Bone marrow (tissue), 2 donors: ENCODE measurements around the gene DDX51.
A peak's percentile ranks its signal among the peaks of the same experiment; 100 is the strongest.

Experiments
- DNase-seq, 2 donors: peaks; one replicate each; lab custom pipeline; 2025; lab: John Stamatoyannopoulos, UW

The DDX51 gene

DNA sequence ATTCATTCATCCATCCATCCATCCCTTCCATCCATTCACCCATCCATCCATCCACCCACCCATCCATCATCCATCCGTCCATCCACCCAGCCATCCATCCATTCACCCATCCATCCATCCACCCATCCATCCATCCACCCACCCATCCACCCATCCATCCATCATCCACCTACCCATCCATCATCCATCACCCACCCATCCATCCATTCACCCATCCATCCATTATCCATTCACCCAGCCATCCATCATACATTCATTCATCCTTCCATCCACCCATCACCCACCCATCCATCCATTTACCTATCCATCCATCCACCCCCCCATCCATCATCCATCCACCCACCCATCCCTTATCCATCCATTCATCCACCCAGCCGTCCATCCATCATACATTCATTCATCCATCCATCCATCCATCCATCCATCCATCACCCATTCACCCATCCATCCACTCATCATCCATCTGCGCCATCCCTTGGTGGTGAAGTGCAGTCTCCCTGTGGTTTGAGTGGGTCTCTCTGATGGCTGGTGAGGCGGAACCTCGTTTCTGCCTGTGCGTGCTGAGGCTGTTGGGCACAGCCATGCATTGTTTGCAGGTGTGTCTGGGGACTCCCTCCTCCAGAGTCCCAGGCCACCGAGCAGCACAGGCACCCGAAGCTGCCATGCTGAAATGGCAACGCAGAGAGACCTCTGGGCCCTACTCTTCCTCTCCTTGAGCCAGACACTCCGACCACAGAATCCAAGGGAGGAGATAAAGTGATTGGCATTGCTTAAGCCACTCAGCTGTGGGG lies 22.9 kb upstream of the DDX51 start:
- DNase-seq = no peak

DNA sequence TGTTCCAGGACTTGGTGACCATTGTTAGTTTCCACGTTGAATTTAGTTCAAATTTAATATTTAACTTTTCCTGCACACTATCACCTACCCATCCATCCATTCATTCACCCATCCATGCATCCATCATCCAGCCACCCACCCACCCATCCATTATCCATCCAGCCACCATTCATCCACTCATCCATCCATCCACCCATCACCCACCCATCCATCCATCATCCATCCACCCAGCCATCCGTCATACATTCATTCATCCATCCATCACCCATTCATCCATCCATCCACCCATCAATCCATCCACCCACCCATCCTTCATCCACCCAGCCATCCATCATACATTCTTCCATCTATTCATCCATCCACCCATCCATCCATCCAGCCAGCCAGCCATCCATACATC lies 22.0 kb upstream of the DDX51 start:
- DNase-seq = no peak

DNA sequence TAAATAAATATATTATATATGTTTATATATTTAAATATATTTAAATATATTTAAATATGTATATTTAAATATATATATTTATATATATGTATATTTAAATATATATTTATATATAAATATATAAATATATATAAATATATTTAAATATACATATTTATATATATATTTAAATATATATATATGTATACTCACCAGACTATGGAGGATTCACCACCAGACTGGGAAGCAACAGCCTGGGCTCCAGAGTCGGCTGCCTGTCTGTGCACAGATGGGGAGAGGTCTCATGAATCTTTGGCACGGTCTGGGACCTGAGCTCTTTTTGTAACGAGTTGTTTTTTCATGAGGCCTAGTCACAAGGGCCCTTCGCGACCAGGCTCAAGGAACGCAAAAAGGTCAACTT lies 21.5 kb upstream of the DDX51 start:
- DNase-seq = no peak

DNA sequence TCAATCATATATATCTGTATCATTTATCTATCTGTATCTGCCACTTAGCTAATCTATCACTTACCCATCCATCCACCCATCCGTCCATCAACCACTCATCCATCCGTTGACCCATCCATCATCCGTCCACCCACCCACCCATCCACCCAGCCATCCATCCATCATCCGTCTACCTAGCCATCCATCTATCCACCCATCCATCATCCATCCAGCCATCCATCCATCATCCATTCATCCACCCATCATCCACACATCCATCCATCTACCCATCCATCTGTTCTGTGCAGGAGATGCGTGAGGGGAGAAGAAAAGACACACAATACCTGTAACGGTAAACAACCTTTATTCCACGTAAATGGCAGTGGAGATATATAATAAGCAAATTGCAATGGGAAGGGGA lies 20.3 kb upstream of the DDX51 start:
- no peak for DNase-seq

DNA sequence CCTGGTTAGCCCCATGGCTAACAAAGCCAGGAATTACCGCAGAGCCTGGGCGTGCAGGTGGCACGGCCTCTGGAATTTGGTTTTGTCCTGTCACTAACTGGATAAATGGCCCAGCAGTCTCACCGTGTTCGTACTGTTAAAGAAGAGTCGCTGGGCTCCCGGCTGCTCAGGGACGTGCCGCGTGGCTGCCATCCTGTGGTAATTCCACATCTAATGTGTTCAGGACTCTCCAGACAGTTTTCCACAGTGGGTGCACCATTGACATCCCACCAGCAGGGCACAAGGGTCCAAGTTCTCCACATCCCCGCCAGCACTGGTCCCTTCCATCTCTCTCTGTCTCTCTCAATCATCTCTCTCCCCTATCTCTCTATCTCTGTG lies 19.8 kb upstream of the DDX51 start:
- DNase-seq = no peak

DNA sequence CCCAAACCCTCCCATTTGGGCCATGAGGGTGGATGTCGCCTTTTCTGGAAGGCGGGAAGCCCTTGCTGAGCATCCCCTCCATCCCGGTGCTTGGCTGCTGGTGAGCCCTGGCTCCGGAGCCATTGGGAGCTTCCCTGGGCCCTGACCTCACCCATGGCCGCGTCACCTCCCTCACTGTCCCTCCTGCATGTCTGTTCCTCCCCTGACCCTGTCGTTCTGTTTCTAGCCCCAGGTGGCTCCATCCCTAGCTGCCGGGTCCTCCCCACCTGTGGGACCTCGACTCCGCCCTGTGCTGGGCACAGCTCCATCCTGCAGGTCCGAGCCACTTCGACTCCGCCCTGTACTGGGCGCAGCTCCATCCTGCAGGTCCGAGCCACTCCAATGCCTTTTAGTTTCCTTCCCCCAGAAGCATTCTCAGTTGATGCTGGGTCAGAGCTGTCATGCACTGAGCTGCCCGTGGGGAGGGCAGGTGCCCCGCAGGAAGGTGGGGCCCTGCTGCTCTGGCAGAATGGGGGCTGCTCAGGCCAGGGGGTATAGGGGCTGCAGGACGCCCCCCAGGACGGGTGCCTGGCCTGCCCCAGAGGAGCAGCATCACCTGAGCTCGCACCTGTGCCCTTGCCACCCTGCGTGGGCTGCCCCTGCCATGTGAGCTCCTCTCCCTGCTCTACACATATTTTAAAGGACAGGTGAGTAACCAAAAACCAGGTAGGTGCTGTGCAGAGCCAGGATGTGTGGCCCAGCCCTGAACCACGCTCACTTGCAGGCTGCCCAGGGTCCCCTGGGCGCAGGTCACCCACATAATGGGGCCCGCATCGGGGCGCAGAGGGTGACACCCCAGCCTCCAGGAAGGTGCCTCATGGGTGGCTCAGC lies 19.2 kb upstream of the DDX51 start:
- DNase-seq = no peak

DNA sequence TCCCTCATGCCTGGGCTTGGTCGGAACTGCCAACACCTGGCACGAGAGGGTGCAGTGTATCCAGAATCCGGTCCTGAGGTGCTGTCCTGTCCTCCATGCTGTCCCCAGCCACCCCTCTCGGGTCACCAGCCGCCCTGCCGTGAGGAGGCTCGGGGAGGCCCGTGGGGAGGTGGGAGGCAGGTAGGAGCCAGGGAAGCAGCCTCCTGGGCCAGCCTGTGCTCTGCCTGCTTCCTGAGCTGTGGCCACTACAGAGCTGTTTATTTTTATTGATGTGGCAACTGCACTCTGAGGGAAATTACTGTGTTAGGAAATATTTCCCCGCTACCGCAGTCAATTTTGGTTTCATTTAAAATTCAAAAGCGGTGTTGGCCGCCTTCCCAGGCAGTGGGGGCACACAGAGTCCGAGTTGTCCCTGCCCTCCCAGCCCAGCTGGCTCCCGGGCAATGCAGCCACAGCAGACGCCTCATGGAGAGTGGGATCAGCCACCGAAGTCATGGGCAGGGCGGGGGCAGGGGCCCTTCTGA lies 18.5 kb upstream of the DDX51 start:
- peak in 1 of 2 donors; percentile 48 for DNase-seq

DNA sequence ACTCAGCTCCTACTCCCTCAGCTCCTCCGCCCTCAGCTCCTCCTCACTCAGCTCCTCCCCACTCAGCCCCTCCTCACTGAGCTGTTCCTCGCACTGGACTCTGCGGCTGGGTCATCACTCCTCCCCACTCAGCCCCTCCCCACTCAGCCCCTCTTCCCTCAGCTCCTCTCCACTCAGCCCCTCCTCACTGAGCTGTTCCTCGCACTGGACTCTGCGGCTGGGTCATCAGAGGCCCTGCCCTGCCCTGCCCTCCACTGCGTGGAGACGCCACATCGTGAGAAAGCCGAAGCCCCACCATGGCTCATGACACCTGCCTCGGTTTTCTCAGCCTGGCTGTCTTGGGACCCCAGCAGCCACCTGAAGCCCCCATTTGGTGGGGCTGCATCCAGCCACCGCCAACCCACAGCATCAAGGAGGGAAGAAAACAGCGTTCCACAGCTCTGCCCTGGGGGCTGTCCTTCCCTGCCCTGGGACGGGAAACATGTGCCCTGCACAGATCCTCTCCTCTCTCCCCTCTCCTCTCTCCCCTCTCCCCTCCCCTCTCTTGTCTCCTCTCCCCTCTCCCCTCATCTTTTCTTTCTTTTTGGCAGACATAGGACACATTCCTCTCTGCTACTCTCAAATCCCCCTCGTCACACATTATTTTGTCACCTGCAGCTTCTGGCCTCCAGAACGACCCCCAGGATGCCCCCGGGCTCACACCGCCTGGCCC lies 17.8 kb upstream of the DDX51 start:
- no peak for DNase-seq

DNA sequence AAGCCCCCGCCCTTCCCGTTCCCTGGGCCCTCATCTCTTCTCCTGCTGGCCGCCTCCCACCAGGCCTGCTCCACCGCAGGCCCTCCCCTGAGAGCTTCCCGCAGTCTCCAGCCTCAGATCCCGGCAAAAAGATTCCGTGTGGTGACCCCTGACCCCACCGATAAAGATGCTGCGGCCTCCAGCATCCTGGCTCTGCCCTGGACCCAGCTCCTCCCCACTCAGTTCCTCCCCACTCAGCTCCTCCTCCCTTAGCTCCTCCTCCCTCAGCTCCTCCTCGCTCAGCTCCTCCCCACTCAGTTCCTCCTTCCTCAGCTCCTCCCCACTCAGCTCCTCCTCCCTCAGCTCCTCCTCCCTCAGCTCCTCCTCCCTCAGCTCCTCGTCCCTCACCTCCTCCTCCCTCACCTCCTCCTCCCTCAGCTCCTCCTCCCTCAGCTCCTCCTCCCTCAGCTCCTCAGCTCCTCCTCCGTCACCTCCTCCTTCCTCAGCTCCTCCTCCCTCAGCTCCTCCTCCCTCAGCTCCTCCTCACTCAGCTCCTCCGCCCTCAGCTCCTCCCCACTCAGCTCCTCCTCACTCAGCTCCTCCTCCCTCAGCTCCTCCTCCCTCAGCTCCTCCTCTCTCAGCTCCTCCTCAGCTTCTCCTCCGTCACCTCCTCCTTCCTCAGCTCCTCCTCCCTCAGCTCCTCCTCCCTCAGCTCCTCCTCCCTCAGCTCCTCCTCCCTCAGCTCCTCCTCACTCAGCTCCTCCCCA lies 17.1 kb upstream of the DDX51 start:
- no peak for DNase-seq

DNA sequence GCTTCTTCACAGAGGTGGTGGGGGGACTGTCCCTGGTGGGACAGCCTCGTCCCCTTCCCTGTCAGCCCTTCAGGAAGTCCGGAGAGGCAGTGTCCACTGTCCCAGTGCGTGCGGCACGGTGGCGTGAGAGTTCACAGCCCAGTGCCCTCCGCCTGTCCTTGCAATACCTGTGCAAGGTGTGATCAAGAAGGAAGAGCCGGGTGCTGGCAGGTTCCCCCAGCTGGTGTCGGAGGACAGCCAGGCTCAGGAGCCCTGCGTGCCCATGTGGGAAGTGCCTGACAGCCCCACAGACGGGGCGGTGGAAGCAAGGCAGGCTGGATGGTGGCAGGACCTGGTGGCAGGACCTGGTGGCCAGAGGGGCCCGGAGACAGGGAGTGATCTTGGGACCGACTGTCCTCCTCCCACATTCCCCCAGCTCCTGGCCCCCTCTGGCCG lies 16.5 kb upstream of the DDX51 start:
- DNase-seq = no peak

DNA sequence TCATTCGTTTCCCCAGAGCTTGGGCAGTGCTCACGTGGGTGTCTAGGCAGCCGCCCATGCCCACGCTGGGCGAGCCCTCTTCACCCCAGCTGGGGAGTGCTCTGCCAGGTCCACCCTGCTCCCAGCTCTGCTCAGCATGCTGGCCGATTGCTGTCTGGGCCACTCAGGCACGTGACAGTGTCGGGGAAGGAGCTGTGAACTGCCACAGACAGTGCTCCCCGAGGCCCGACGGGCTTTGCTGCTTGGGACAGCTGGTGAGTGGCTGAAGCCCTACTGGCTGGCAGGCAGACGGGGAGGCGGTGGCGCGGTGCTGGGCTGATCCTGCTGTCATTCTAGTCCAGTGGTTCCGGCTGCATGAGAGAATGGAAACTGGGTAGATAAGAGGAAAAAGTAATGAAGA lies 15.9 kb upstream of the DDX51 start:
- no peak for DNase-seq

DNA sequence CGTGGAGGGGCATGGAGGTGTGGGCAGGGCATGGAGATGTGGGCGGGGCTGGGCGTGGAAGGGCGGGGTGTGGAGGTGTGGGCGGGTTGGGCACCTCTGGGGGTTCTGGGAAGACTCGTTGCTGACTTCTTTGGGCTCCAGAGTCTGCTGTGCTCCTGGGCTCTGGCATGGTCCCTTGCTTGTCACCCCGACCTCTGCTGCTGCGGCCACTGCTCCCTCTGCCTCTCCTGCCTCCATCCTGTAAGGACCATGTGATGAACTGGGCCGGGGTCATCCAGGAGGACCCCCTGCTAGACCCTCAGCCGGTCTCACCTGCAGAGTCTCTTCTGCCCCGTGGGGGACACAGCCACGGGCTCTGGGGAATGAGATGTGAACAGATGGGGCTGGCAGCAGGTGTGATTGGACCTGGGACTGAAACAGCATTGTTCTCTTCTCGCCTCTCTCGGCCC lies 15.5 kb upstream of the DDX51 start:
- no peak for DNase-seq

DNA sequence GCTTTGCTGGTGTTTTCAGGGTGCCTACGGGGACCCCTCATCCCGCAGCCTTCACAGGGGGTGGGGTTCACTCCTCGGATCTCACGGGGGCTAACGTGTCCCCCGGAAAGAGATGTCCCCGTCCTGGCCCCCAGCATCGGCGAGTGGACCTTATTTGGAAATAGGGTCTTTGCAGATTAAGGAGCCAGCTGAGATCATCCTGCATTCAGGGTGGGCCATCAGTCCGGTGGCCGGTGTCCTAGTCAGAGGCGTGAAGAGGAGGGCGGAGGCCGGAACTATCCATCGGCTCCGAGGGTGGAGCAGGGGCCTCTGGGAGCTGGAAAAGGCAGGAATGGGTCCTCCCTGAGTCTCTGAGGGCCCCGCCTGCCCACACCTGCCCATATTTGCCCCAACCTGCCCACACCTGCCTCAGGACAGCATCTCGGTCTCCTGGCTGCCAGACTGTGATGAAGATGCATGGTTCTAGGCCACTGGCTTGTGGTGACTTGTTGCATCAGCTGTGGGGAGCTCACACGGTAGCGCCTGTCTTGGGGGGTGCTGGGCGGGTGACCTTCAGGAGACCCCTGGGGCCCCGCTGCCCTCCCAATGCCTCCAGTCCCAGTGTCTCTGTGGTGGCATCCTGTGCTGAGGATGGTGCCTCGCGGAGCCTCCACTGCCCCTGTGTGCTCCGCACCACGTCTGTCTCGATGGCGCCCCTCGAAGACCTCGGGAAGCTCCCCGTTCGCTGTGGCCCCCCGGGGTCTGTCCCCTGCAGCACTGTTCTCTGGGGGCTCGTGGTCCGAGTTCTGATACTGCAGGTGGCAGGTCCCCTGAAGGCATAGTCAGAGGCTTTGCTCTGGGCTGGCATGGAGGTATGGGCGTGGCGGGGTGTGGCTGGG lies 14.8 kb upstream of the DDX51 start:
- no peak for DNase-seq

DNA sequence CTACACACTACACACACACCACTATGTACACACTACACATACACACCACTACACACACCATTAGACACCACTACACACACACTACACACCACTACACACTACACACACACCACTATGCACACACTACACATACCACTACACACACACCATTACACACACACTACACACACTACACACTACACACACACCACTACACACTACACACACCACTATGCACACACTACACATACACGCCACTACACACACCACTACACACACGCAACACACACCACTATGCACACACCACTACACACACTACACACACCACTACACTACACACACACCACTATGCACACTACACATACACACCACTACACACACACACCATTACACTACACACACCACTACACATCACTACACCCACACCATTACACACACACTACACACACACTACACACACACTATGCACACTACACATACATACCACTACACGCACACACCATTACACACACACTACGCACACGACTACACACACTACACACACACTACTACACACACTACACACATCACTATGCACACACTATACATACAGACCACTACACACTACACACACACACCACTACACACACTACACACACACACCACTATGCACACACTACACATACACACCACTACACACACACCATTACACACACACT lies 13.8 kb upstream of the DDX51 start:
- DNase-seq = no peak

DNA sequence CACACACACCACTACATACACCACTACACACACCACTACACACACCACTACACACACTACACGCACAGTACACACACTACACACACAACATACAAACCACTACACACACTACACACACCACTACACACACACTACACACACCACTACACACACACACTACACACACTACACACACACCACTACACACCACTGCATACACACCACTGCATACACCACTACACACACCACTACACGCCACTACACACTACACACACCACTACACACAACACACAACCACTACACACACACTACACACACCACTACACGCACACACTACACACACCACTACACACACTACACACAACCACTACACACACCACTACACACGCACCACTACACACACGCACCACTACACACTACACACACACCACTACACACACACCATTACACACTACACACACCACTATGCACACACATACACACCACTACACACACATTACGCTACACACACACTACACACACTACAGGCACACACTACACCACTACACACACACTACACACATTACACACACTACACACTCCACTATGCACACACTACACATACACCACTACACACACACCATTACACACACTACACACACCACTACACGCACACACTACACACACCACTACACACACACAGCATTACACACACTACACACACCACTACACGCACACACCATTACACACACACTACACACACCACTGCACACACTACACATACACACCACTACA lies 12.6 kb upstream of the DDX51 start:
- no peak for DNase-seq

DNA sequence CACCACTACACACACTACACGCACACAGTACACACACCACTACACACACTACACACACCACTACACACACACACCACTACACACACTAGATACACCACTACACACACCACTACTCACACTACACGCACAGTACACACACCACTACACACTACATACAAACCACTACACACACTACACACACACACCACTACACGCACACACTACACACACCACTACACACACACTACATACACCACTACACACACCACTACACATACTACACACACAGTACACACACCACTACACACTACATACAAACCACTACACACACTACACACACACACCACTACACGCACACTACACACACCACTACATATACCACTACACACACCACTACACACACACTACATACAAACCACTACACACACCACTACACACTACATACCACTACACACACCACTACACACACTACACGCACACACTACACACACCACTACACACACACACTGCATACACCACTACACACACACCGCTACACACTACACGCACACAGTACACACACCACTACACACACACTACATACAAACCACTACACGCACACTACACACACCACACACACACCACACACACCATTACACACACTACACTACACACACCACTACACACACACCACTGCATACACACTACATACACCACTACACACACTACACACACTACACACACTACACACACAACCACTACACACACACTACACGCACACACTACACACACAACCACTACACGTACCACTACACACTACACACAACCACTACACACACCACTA lies 11.9 kb upstream of the DDX51 start:
- DNase-seq = no peak

DNA sequence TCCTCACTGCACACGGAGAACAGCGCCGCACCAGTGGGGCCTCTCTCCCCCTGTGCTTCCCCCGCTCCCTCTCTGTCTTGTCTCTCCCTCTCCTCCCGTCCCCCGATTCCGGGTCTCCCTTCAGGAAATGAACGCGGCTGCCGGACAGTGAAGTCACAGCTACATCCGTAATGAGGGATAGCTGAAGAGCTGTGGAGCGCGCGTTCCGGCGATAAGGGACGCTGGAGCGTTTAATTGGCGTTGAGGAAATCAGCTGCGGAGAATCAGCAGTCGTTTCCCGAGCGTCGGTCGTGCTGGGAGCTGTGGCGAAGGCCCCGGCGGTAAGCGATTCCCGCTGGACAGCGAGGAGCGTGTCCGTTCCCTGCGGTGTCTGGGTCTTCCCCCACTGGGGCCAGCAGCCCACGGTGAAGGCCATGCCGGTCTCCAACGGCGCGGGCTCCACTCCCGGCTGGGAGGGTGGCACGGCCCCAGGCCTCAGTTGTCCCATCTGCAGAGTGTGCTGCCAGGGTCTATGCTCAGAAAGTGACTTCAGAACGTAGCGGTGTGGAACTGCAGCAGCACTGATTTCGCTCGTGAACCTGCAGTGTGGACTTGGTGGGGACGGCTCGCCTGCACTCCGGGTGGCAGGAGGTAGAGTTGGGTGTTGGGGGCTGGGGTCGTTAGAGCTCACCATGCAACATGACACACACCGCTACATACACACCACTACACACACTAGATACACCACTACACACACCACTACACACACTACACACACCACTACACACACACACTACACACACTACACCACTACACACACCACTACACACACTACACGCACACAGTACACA lies 11.0 kb upstream of the DDX51 start:
- no peak for DNase-seq

DNA sequence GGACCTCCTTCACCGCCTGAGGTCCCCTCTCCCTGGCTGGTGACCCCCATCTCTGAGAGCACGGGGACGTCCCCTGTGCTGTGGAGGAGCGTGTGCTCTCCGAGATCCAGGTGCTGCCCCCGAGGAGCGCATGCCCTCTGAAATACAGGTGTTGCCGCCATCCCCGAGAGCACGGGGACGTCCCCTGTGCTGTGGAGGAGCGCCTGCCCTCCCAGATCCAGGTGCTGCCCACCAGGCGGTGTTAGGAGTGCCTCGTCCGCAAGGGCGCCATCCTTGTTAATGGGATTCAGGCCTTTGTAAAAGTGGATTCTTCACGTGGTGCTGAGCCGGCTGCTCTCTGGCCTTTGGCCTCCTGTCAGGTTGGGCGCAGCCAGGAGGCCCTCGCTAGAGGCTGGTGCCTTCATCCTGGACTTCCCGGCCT lies 10.2 kb upstream of the DDX51 start:
- DNase-seq = no peak
